Measurements from ENCODE around the gene BMP6. TPM values are rescaled to one million over a fixed set of nuclear protein-coding genes. Genes with fewer than 3 reads are reported as not detected.

The BMP6 gene
- total and polyA plus RNA-seq, 2 of the 8 experiments (the other 6 are each of a cell fraction or from before 2014, with no cell fraction given) = 2.0 to 2.1 TPM

DNA sequence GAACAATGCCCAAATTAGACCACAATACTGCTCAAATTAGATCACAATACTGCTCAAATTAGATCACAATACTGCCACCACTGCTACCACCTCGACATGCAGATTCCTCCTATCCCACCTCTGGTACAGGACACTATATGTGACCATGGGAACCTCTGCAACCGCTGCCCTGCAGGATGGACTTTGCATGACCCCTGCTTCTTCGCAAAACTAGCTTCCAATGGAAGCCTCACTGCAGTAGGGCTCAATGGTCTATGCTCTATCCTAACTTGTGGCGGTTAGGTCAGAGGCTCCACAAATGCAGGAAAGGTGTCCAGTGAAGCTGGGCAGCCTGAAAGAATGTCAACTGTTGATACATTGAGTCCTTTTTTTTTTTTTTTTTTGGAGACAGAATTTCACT, 192.5 kb downstream of the BMP6 start:
- Histone ChIP-seq H3K36me3 (ENCODE audit: control insufficient read depth in 2 of 4, insufficient read depth in 4 of 4, low read length in 3 of 4) (no peaks in the 10 kb centered on the region), H2BK120ac (replicated peaks; ENCODE audit: low read depth, low read length) (no peak overlapping the region), H3K4me2 (ENCODE audit: insufficient read depth in 1 of 2, low read depth in 2 of 2, low read length in 2 of 2) (no peak overlapping the region), H2BK20ac (ENCODE audit: low read length) (no peak overlapping the region), H3K9ac (replicated peaks in 1 of 4; ENCODE audit: extremely low read depth in 1 of 4, low read depth in 3 of 4, low read length in 3 of 4) (no peak overlapping the region), H3K23ac (ENCODE audit: insufficient read length) (no peak overlapping the region), H3K9me3 (ENCODE audit: insufficient read depth in 2 of 2, low read depth in 1 of 2, low read length in 1 of 2) (no peaks in the 10 kb centered on the region), H3K4me3 (ENCODE audit: extremely low read depth in 1 of 4, insufficient read depth in 2 of 4, low read depth in 3 of 4, low read length in 4 of 4) (no peak overlapping the region), H3K14ac (ENCODE audit: insufficient read length) (no peak overlapping the region), H3K79me2 (ENCODE audit: control insufficient read depth in 1 of 2, insufficient read depth in 2 of 2, low read length in 2 of 2) (no peaks in the 10 kb centered on the region), H4K8ac (ENCODE audit: extremely low read depth, insufficient read depth, low read length) (no peak overlapping the region), H3K18ac (ENCODE audit: extremely low read depth, low read length) (no peak overlapping the region), H4K20me1 (replicated peaks in 1 of 2; ENCODE audit: control insufficient read depth in 1 of 2, insufficient read depth in 2 of 2, low read length in 2 of 2) (no peaks in the 10 kb centered on the region), H3K79me1 (ENCODE audit: low read depth, low read length) (no peaks in the 10 kb centered on the region; the same call in 1 of the 2 replicates), H4K5ac (ENCODE audit: insufficient read length, low read depth, low read length) (no peak overlapping the region), H2BK5ac (ENCODE audit: low read depth, low read length) (no peak overlapping the region), H3K23me2 (ENCODE audit: low read depth, low read length) (no peaks in the 10 kb centered on the region), H2BK15ac (ENCODE audit: low read length) (no peak overlapping the region), H3K4ac (replicated peaks; ENCODE audit: insufficient read length, low read depth, low read length) (no peak overlapping the region), H3K4me1 (replicated peaks in 1 of 4; ENCODE audit: control insufficient read depth in 3 of 4, insufficient read depth in 4 of 4, low read length in 3 of 4) (peaks cover 0 to 2% (median 0%) of the 10 kb centered on the region in 4 experiments; a peak in 1 of 7 replicates), H4K91ac (replicated peaks; ENCODE audit: insufficient read length, low read length) (no peak overlapping the region), H3K27me3 (replicated peaks in 1 of 4; ENCODE audit: control insufficient read depth in 3 of 4, extremely low read depth in 1 of 4, insufficient read depth in 3 of 4, low read length in 3 of 4) (no peaks in the 10 kb centered on the region; a peak in 2 of 7 replicates), H2AK5ac (ENCODE audit: low read depth, low read length) (no peak overlapping the region), H2AFZ (ENCODE audit: low read length) (no peak overlapping the region), H3K56ac (replicated peaks; ENCODE audit: insufficient read length, low read depth, low read length) (no peak overlapping the region), H3K27ac (ENCODE audit: low read depth, low read length) (no peak overlapping the region), H2BK12ac (ENCODE audit: low read depth, low read length) (no peak overlapping the region)
- WGBS, 2 experiments (ENCODE audit: extremely low coverage in 1 of 2, insufficient coverage in 1 of 2, insufficient read length in 1 of 2, insufficient replicate concordance in 2 of 2, low coverage in 1 of 2, low lambda C conversion rate in 2 of 2, missing lambda C conversion rate in 1 of 2) = 93% methylated on average over 4 of the region's 4 CpGs; no CpG with 5 or more reads in 1 of the 2 experiments
- no peak for DNase-seq (ENCODE audit: low read depth in 1 of 2, low spot score in 2 of 2)
- CTCF ChIA-PET (ENCODE audit: partially characterized antibody) = interaction anchor here (0.7 kb wide), 1 partner anchor 303 kb away, joined by 4 read pairs; no protein-coding TSS in a partner anchor
- TF ChIP-seq CBX5 (IDR thresholded peaks at IDR 0.05; ENCODE audit: low read depth, low read length) (no peak), HDAC2 (IDR thresholded peaks at IDR 0.05; ENCODE audit: borderline replicate concordance in 1 of 2, low read depth in 2 of 2, low read length in 2 of 2) (no peak), E2F6 (IDR thresholded peaks at IDR 0.05) (no peak)
- TF ChIP-seq, protein P1, sequence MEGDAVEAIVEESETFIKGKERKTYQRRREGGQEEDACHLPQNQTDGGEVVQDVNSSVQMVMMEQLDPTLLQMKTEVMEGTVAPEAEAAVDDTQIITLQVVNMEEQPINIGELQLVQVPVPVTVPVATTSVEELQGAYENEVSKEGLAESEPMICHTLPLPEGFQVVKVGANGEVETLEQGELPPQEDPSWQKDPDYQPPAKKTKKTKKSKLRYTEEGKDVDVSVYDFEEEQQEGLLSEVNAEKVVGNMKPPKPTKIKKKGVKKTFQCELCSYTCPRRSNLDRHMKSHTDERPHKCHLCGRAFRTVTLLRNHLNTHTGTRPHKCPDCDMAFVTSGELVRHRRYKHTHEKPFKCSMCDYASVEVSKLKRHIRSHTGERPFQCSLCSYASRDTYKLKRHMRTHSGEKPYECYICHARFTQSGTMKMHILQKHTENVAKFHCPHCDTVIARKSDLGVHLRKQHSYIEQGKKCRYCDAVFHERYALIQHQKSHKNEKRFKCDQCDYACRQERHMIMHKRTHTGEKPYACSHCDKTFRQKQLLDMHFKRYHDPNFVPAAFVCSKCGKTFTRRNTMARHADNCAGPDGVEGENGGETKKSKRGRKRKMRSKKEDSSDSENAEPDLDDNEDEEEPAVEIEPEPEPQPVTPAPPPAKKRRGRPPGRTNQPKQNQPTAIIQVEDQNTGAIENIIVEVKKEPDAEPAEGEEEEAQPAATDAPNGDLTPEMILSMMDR (IDR thresholded peaks at IDR 0.05; ENCODE audit: control extremely low read depth in 1 of 3, insufficient read depth in 1 of 3, low read depth in 1 of 3, low read length in 3 of 3) = no peak
- no peak for FAIRE-seq
- POLR2A ChIA-PET (ENCODE audit: partially characterized antibody) = no interaction called here

All from H1 (cell line).